ENCODE measurements around the gene ZFAND4. TPM values are rescaled to one million over a fixed set of nuclear protein-coding genes. Genes with fewer than 3 reads are reported as not detected.

ZFAND4 gene
- total and polyA plus RNA-seq, 2 donors (not counting 3 experiments of a cell fraction or from before 2014, with no cell fraction given): 1.5 to 7.8 TPM

DNA sequence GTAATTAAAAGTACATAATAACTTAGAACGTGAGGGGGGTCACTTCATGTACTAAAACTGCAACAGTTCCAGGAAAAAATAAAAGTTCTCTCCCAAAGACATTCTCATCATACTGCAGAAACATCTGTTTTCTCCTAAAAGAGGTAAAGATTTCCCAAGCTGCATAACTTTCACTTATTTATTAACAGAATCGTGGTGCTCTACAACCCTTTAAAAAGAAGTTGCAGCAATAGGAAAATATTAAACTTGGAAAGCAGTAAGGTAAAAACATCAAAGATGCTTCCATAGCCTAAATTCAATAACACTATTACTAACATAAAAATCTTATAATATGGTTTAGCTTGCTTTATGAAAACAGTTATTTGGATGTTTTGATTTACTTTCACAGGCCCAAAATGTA lies 23.3 kb downstream of the ZFAND4 start:
- H3K79me2 ChIP-seq (ENCODE audit: control insufficient read depth, insufficient read depth, low read length): no peaks in the 10 kb centered on the region
- H3K9me3 ChIP-seq (replicated peaks; ENCODE audit: control insufficient read depth, insufficient read depth, low read length): no peaks in the 10 kb centered on the region
- intact Hi-C loops (cut with micrococcal nuclease) (no loop called here), dilution Hi-C loops (cut with MboI; ENCODE audit: extremely low pct_ligation_motif_present, low sequenced_read_pairs) (no loop called here)
- H3K4me3 ChIP-seq (replicated peaks in 1 of 3; ENCODE audit: insufficient read depth in 1 of 3, low read depth in 1 of 3, low read length in 3 of 3): no peak overlapping the region
- BruUV-seq (replicated peaks): no TSS peak
- CTCF ChIA-PET: interaction anchor here (0.7 kb wide), 1 partner anchor 8 kb away, joined by 3 read pairs; no protein-coding TSS in a partner anchor
- no peaks in the 10 kb centered on the region for H3K9me1 ChIP-seq (replicated peaks; ENCODE audit: control insufficient read depth, extremely low read depth, insufficient read depth, low read length)
- no peaks in the 10 kb centered on the region for H3K4me1 ChIP-seq (ENCODE audit: control insufficient read depth, extremely low read depth, insufficient read depth, low read length)
- no peak for DNase-seq (ENCODE audit: low read depth, low spot score)
- no peaks in the 10 kb centered on the region for H4K20me1 ChIP-seq (replicated peaks; ENCODE audit: control insufficient read depth, extremely low read depth, insufficient read depth, low read length)
- no peak overlapping the region for H3K27ac ChIP-seq (ENCODE audit: insufficient read depth, low read depth, low read length)
- H3K4me2 ChIP-seq (ENCODE audit: insufficient read depth, low read length): no peak overlapping the region
- no peaks in the 10 kb centered on the region for H3K27me3 ChIP-seq (ENCODE audit: control insufficient read depth in 2 of 2, insufficient read depth in 2 of 2, low read length in 2 of 2)
- no peaks in the 10 kb centered on the region for H3K36me3 ChIP-seq (ENCODE audit: control insufficient read depth in 2 of 2, extremely low read depth in 1 of 2, insufficient read depth in 2 of 2, low read length in 2 of 2)
- FAIRE-seq: no peak
- POLR2A ChIA-PET: no interaction called here
- no peak overlapping the region for H2AFZ ChIP-seq (ENCODE audit: low read depth, low read length)
- TF ChIP-seq POLR2A (IDR thresholded peaks at IDR 0.05; ENCODE audit: low read depth, low read length) (no peak), JUN (IDR thresholded peaks at IDR 0.05; ENCODE audit: borderline replicate concordance, insufficient read depth, insufficient read length, low read depth) (no peak), FOS (IDR thresholded peaks at IDR 0.05; ENCODE audit: borderline replicate concordance, insufficient read depth, low read length) (no peak), GATA2 (IDR thresholded peaks at IDR 0.05; ENCODE audit: insufficient read depth, insufficient read length, low read depth, low read length) (no peak), POLR2AphosphoS5 (IDR thresholded peaks at IDR 0.05; ENCODE audit: insufficient read depth, low read depth, low read length) (no peak), EZH2 (IDR thresholded peaks at IDR 0.05; ENCODE audit: borderline replicate concordance, low read depth, low read length, severe bottlenecking) (no peak), MYC (IDR thresholded peaks at IDR 0.05; ENCODE audit: low read depth, low read length) (no peak)
- TF ChIP-seq, protein P1, sequence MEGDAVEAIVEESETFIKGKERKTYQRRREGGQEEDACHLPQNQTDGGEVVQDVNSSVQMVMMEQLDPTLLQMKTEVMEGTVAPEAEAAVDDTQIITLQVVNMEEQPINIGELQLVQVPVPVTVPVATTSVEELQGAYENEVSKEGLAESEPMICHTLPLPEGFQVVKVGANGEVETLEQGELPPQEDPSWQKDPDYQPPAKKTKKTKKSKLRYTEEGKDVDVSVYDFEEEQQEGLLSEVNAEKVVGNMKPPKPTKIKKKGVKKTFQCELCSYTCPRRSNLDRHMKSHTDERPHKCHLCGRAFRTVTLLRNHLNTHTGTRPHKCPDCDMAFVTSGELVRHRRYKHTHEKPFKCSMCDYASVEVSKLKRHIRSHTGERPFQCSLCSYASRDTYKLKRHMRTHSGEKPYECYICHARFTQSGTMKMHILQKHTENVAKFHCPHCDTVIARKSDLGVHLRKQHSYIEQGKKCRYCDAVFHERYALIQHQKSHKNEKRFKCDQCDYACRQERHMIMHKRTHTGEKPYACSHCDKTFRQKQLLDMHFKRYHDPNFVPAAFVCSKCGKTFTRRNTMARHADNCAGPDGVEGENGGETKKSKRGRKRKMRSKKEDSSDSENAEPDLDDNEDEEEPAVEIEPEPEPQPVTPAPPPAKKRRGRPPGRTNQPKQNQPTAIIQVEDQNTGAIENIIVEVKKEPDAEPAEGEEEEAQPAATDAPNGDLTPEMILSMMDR (IDR thresholded peaks at IDR 0.05; ENCODE audit: extremely low read depth in 1 of 2, insufficient read depth in 1 of 2, low read depth in 1 of 2, low read length in 2 of 2): no peak
- TF ChIP-seq, protein P2, sequence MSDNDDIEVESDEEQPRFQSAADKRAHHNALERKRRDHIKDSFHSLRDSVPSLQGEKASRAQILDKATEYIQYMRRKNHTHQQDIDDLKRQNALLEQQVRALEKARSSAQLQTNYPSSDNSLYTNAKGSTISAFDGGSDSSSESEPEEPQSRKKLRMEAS (IDR thresholded peaks at IDR 0.05; ENCODE audit: insufficient read depth, insufficient read length): no peak
- H3K9ac ChIP-seq (replicated peaks; ENCODE audit: extremely low read depth, insufficient read depth, low read length): no peak overlapping the region
